NCI-H146 (cell line): ENCODE results near the gene SERPINB1.

Experiments
- DNase-seq: peaks from one replicate; lab custom pipeline; 2025; lab: John Stamatoyannopoulos, UW

SERPINB1 gene

DNA sequence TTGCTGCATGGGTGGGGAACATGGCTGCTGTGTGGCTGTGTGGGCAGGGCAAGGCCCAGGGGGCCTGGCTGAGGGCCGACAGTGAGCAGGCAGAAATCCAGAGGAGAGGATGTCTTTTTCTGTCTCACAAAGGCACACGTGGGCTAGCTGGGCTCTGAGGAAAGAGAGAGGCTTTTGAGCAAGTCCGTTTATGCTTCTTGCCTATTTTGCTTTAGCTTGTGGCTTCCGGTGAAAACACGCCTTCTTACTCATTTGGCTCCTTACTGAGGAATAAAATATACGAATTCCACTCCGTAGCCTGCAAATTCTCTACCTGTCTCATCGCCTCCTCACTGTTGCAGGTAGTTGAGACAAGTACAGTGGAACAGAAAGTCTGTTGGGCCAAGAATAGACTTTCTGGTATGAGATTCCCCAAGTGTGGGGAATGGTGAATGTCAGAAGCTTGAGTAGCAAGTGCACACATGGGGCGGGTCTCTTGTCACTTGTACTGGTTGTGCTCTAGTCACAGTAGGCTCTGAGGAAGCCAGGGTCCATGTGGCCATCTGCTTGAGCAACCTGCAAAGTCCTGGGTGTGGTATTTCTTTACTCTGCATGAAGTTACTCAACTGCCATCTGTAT lies 48.0 kb downstream of the SERPINB1 start:
- DNase-seq: no peak

DNA sequence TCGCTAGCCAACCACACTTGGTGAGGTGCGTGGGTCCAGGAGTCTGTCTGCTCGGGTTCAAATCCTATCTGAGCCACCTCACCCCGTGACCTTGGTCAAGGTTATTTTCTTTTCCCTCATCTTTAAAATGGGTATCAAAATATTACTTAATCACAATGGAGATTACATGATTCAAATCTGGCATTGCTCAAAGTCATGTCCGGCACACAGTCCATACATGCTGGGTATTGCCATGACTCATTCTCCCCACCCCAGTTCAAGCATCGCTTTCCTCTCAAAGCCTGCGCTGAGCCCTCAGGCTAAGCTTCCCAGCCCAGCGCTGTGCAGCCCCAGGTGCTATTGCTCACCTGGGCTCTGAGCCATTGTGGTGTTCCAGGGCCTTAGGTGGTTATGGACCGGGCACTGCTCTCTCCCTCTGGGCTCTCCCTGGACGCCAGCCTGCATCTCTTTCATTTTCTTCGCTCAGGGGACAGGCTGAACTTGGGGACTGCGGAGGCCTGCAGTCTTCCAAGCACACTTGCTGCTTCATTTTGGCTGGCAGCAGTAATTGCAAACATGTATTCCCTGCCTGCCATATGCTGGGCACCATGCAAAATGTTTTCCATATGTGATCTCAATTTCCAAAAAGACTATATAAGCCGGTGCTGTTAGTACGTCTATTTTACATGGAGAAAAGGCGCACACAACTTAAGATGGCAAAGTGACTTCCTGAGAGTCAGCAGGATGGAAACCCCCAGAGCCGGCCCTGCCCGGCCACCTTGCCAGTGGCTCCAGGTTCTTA lies 49.1 kb downstream of the SERPINB1 start:
- DNase-seq: no peak

DNA sequence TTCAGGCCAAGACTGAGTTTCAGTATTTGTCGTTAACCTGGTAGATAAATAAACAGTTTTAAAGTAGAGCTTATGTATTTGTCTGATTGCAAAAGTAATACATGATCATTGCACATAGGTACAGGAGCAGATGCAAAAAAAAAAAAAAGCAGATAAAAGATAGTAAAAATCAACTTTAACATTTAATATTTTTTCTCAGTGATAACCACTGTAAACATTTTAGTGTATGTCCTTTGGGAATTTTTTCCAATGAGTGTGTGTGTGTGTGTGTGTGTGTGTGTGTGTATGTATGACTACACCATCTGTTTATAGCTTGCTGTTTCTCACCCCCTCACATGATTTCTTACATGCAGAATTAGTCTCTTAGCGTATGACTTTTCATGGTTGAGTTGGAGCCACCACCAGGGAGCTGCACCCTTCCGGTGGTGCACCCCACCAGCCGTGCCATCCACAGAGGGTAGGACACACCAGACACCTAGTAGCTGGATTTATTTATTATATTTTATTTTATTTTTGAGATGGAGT lies 50.2 kb downstream of the SERPINB1 start:
- DNase-seq: no peak

DNA sequence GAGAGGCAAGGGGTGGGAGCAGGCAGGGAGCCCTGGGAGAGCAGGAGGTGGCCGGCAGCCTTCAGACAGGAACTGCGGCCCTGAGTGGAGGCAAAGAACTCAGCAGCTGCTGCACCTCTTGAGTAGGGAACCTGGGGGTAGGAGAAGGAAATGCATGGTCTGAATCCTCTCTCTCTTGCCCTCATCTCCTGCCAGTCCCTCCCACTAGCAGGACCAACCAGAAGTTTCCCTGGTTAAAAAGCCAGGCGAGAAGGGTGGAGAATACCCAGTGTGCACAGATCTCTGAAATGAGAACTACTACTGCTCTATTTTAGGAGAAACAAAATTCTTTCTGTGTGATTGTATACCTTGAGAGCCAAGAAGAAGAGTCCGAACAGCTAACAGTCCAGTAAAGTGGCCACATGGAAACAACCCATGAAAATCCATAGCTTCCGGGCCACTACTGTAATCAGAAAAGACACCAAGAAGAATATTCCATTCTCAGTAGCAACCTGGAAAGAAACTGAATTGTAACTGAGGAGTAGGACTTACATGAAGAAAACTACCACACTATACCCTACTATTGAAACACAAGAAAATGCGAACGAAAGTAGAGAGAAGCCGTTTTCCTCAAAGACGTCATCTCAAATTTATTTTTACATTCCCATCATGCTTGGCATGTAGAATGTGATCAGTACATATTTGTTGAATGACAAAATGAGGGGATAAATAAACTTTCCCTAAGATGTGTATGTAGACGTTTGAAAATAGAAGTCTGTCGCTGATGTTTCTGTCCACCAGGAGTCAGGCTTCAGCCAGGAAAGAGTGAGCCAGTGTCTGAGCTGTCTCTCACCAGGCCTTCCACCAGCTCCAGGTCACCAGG lies 50.8 kb downstream of the SERPINB1 start:
- DNase-seq: peak; percentile 21

GRCh38 chr6:2786269-2786668 lies 55.4 kb downstream of the SERPINB1 start:
- no peak for DNase-seq

DNA sequence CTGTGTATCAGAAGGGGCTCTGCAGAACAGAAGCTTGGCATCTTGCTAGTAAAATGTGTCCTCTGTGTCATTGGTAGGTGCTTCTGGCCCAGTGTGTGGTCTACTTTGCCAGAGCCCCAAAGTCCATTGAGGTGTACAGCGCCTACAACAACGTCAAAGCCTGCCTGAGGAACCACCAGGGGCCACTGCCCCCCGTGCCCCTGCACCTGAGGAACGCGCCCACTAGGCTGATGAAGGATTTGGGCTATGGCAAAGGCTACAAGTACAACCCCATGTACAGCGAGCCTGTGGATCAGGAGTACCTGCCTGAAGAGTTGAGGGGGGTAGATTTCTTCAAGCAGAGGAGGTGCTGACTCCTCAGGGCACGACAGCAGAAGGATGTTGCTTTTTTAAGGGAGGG lies 56.7 kb downstream of the SERPINB1 start:
- DNase-seq: no peak

DNA sequence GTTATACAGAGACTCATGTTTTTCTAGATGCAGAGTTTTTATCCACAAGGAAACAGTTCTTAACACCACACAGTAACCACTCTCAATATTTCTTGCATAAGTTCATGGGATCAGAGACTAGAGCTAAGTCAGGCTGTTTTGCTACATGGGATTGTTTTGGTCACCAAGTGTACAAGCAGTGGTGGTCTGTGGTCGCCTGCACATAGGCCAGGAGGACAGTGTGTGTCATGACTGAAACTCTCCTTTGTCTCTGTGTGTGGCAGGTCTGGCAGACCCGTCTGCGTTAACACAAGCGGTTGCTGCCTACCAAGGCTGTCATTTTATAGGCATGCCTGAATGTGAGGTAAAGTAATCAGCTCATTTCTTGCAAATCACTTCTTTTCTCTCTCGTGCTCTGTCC lies 57.6 kb downstream of the SERPINB1 start:
- no peak for DNase-seq

- no peak for DNase-seq
These were observed 58.3 kb downstream of the SERPINB1 start for GRCh38 chr6:2783188-2783963.

DNA sequence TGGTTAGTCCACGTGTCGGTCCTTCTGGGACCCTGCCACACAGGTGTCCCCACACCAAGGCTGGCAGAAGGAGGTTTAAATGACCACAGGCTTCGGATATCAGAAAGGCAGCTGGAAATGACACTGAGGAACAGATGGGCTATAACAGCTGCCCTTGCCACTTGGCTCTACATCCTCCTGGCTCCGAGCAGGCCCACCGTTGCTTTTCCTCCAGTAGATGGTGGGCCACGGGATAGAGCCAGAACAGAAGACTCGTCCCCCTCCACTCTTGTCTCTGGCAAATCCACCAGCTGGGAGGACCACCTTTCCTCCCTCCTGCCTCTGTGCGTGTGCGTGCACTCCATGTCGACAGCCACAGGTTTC lies 58.9 kb downstream of the SERPINB1 start:
- no peak for DNase-seq

DNA sequence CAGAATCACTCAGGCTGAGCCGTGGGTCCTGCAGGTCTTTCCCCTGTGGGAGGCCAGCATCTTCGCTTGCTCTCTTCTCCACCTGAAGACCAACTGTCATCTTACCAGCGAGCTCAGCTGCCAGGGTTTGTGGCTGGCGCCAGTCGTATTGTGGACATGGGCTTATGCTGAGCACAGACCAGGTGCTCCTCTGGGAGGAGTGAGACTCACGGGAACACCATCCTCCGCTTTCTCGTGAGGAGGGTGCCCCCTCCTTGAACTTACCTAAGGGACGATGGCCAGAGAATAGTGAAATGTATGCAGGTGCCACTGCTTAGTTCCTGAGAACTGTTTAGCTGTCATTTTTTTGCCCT lies 59.3 kb downstream of the SERPINB1 start:
- DNase-seq: no peak
